ENCODE measurements around the gene LAP3.

Gene LAP3

DNA sequence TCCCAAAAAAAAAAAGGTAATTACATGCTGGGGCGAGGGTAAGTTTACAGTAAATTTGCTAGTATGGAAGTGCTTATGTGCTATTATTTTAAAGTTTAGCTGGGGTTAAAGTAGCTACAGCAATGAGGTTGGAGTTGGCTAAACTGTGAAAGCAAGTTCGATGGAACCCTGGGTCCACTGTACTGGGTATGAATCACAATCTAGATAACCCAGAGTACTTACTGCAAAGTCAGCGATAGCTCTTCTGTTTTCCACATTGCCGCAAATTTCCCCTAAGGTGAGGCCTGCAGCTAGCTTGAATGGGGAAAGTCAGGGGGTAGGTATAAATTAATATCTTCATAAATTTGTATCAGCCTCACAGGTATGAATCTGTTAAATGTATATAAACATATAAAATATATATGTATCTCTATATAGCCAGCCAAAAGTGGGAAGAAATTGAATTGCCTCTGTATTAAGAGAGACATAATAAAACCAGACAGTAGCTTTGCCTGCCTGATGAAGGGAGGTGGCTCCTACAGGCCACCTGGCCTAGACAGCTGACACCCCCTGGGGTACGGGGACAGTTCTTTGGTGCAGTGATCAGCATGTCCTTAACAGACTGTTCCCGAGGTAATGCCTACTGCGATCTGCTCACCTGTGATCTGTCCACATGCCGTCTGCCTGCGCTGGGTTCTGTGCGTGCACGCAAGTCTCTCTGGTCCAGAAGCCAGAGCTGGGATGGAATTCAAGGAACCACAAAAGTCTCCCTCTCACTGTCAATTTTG is 31.4 kb upstream of the LAP3 start:
- no peak overlapping the region for H3K4me2 ChIP-seq

DNA sequence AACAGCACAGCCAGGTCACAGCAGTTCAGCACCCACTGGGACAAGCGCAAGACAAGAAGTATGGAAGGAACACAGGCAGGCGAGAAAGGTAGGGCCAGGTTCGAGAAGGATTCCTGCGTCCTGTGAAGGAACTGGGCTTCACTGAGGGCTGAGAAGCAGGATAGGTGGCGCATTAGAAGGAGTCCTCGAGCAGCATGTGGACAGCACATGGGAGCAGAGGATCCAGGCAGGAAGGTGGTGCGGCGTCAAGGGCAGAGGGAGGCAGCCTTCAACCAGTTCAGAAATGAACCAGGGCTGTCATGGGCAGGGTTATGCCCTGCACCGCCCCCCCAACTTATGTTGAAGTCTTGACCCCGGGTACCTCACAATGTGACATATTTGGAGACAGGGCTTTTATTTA is 30.8 kb upstream of the LAP3 start:
- H4K20me1 ChIP-seq: no peaks in the 10 kb centered on the region
- no peaks in the 10 kb centered on the region for H3K27me3 ChIP-seq
- no peak overlapping the region for H3K27ac ChIP-seq
- no peak overlapping the region for H3K4me2 ChIP-seq
- H3K4me3 ChIP-seq: no peak overlapping the region
- H3K9me3 ChIP-seq (replicated peaks in 1 of 11): no peaks in the 10 kb centered on the region
- TF ChIP-seq Cebpa-rat (IDR thresholded peaks at IDR 0.05): no peak
- H3K36me3 ChIP-seq: no peaks in the 10 kb centered on the region
- H3K4me1 ChIP-seq: no peaks in the 10 kb centered on the region
- no peak overlapping the region; a peak in 1 of 22 replicates for H3K9ac ChIP-seq

More for the DNA sequence above, 31.4 kb upstream of the LAP3 start:
- no peaks in the 10 kb centered on the region for H3K36me3 ChIP-seq
- H3K4me1 ChIP-seq: no peaks in the 10 kb centered on the region
- no peak overlapping the region for H3K9ac ChIP-seq
- no peaks in the 10 kb centered on the region for H3K27me3 ChIP-seq
- no peak for TF ChIP-seq Cebpa-rat (IDR thresholded peaks at IDR 0.05)
- no peaks in the 10 kb centered on the region for H3K9me3 ChIP-seq (replicated peaks in 1 of 11)
- H3K4me3 ChIP-seq: no peak overlapping the region
- no peak overlapping the region for H3K27ac ChIP-seq
- H4K20me1 ChIP-seq: no peaks in the 10 kb centered on the region

DNA sequence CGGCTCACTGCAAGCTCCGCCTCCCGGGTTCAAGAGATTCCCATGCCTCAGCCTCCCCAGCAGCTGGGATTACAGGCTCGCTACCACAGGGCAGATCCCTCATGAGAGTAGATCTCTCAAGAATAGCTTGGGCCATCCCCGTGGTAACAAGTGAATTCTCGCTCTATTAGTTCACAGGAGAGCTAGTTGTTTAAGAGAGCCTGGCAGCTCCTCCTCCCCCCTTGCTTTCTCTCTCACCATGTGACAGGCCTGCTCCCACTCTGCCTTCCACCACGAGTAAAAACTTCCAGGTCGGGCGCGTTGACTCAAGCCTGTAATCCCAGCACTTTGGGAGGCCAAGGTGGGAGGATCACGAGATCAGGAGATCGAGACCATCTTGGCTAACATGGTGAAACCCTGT is 30.3 kb upstream of the LAP3 start:
- Histone ChIP-seq H3K9ac (no peak overlapping the region), H3K4me1 (no peaks in the 10 kb centered on the region), H3K9me3 (replicated peaks in 1 of 11) (no peaks in the 10 kb centered on the region), H4K20me1 (no peaks in the 10 kb centered on the region), H3K27me3 (no peaks in the 10 kb centered on the region), H3K27ac (no peak overlapping the region), H3K36me3 (no peaks in the 10 kb centered on the region), H3K4me2 (no peak overlapping the region), H3K4me3 (no peak overlapping the region)
- no peak for TF ChIP-seq Cebpa-rat (IDR thresholded peaks at IDR 0.05)

DNA sequence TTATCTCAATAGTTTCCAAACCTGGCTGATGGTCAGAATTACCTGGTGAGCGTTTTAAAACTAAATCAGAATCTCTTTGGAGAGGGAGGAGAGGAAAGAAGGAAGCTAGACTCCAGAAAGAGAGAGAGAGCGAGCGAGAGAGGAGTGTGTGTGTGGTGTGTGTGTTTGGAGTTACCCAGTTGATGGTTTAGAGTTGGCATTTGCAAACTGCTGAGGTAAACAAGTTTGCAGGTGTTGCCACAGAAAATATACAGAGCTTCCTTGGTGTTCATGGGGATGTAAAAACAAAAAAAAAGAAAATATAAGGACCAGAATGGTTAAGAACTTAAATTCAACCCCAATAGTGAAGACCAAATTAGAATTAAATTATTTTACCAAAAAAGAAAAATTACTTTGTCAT is 26.4 kb upstream of the LAP3 start:
- H3K4me3 ChIP-seq: no peak overlapping the region
- no peaks in the 10 kb centered on the region for H3K36me3 ChIP-seq
- no peaks in the 10 kb centered on the region for H3K9me3 ChIP-seq (replicated peaks in 1 of 11)
- H4K20me1 ChIP-seq: no peaks in the 10 kb centered on the region
- no peak overlapping the region for H3K27ac ChIP-seq
- no peak overlapping the region; a peak in 1 of 22 replicates for H3K4me2 ChIP-seq
- H3K4me1 ChIP-seq: no peaks in the 10 kb centered on the region
- H3K9ac ChIP-seq: no peak overlapping the region
- no peaks in the 10 kb centered on the region for H3K27me3 ChIP-seq
- TF ChIP-seq Cebpa-rat (IDR thresholded peaks at IDR 0.05): no peak

DNA sequence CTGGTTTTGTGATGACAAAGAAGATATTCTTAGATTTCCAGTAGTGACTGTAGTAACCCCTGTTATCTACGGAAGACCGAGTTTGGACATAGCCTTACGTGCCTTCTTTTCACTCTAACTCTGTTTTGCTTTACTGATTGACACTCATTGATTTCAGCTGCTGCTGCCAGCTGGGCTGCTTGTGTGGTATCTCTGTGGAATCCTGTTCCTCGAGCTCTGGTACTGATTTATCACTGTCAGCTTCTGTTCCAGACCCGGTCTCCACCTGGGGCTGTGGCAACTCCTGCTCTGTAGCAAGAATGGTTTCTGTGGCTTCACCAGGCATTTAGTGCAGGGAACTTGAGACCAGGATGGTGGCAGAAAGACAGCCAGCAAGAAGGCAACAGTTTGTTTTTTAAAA is 24.6 kb upstream of the LAP3 start:
- Histone ChIP-seq H3K4me3 (no peak overlapping the region), H3K9ac (no peak overlapping the region), H3K9me3 (replicated peaks in 1 of 11) (no peaks in the 10 kb centered on the region), H3K27ac (no peak overlapping the region), H3K4me1 (no peaks in the 10 kb centered on the region), H3K4me2 (no peak overlapping the region), H3K36me3 (no peaks in the 10 kb centered on the region), H4K20me1 (no peaks in the 10 kb centered on the region), H3K27me3 (no peaks in the 10 kb centered on the region)
- TF ChIP-seq Cebpa-rat (IDR thresholded peaks at IDR 0.05): no peak

DNA sequence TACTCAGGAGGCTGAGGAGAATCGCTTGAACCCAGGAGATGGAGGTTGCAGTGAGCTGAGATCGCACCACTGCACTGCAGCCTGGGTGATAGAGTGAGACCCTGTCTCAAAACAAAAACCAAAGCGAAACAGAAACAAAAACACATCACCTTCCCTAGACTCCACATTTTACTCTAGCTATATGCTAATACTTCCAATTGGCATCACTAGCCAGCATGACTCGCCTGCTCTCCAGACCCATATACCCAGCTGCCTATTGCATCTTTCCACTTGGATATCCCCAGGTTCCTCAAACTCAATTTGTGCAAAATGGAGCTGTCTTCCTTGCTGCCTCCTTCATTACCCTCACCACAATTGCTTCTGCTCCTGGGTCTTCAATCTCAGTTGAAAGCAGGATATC is 22.4 kb upstream of the LAP3 start:
- Histone ChIP-seq H3K4me2 (no peak overlapping the region), H3K4me3 (no peak overlapping the region), H3K4me1 (no peaks in the 10 kb centered on the region), H3K27me3 (no peaks in the 10 kb centered on the region), H3K9me3 (replicated peaks in 1 of 11) (no peaks in the 10 kb centered on the region), H3K9ac (no peak overlapping the region), H3K36me3 (no peaks in the 10 kb centered on the region), H4K20me1 (no peaks in the 10 kb centered on the region), H3K27ac (no peak overlapping the region)
- no peak for TF ChIP-seq Cebpa-rat (IDR thresholded peaks at IDR 0.05)

DNA sequence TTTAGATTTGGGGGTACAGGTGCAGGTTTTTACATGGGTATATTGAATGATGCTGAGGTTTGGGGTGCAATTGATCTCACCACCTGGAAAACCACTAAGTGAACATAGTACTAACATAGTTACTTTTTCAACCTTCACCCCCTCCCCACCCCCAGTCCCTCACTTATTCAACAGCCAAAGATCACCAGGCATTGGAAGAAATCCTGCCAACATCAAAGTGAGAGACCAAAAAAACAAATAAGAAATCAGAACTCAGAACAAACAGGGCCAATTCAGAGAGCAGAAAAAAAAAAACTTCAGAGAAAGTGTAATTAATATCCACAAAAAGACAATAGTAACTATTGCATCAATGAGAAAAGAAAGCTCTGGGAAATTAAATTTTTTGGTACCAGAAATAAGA is 20.5 kb upstream of the LAP3 start:
- Histone ChIP-seq H3K27ac (no peak overlapping the region), H3K4me1 (peaks cover 0 to 6% (median 0%) of the 10 kb centered on the region in 10 experiments; a peak in 7 of 20 replicates), H3K27me3 (no peaks in the 10 kb centered on the region), H3K36me3 (no peaks in the 10 kb centered on the region), H4K20me1 (no peaks in the 10 kb centered on the region), H3K9me3 (replicated peaks in 1 of 11) (no peaks in the 10 kb centered on the region), H3K9ac (no peak overlapping the region), H3K4me2 (no peak overlapping the region), H3K4me3 (no peak overlapping the region)
- no peak for TF ChIP-seq Cebpa-rat (IDR thresholded peaks at IDR 0.05)

DNA sequence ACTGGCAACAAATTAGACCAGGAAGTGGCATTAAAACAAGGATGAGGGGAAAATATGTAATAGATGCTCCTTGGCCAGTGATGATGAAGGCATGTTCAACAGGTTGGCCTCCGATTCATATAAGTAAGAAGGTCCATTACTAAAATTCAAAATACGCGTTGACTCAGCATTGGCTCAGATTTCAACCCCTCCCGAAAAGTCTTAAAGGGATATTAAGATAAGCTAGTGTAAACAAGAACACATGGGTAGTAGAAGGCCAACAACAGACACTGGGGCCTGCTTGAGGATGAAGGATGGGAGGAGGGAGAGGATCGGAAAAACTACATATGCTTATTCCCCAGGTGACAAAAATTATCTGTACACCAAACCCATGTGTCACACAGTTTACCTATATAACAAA is 19.1 kb upstream of the LAP3 start:
- Histone ChIP-seq H4K20me1 (no peaks in the 10 kb centered on the region), H3K36me3 (no peaks in the 10 kb centered on the region), H3K4me2 (no peak overlapping the region), H3K27ac (no peak overlapping the region), H3K9me3 (replicated peaks in 1 of 11) (no peaks in the 10 kb centered on the region), H3K4me1 (peaks cover 0 to 14% (median 0%) of the 10 kb centered on the region in 10 experiments; a peak in 7 of 20 replicates), H3K27me3 (no peaks in the 10 kb centered on the region), H3K9ac (no peak overlapping the region), H3K4me3 (no peak overlapping the region)
- no peak for TF ChIP-seq Cebpa-rat (IDR thresholded peaks at IDR 0.05)

DNA sequence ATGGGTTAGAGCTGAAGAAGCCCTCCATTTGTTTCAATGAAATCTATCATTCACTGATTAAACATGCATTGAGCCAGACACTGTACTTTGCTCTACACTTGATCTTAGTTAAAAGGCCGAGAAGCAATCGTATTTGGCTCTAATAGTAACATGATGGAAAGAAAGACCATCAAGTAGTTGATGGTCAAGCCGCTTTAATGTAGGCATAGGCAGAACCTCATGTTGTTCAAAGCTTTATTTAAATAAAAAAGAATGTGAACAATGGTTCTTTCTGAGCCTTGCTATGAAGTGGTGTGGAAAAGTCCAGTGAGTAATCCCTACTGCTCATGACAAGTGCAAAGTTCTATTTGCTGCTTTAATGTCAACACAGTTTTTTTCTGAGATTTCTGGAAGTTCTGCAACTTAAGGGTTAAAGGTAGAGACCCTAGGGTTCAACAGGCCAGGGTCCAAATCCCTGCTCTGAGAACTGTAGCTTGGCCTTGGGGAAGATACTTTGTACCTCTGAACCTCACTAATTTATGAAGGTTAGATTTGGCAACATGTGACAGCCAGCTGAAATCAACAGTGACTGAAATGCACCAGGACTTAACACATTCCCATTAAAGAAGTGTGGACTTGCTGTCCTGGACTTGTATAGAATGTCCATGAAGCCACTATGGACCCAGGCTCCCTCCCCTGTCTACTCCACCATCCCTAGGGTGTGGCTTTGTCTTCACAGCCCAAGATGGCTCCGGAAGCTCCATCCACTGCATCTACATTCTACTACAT is 17.9 kb upstream of the LAP3 start:
- Histone ChIP-seq H3K4me3 (no peak overlapping the region), H3K27ac (no peak overlapping the region), H3K36me3 (no peaks in the 10 kb centered on the region), H3K9me3 (replicated peaks in 1 of 11) (no peaks in the 10 kb centered on the region), H3K27me3 (no peaks in the 10 kb centered on the region), H3K9ac (no peak overlapping the region), H3K4me2 (no peak overlapping the region), H3K4me1 (peaks cover 0 to 14% (median 0%) of the 10 kb centered on the region in 10 experiments; a peak in 7 of 20 replicates), H4K20me1 (no peaks in the 10 kb centered on the region)
- no peak for TF ChIP-seq Cebpa-rat (IDR thresholded peaks at IDR 0.05)

DNA sequence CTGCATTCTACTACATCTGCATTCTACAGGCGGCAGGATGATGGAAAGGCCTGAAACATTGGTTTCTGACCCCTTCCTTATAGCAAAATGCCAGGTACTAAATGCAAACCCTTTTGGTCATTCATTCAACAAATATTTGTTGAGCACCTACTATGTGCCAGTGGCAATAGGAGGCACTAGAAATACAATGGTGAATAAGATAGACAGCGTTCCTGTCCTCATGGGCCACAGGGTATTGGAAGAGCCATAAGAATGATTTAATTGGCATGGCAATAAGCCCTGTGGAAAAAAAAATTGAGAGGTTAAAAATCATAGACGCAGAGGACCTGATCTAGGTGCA is 17.3 kb upstream of the LAP3 start:
- H3K27me3 ChIP-seq: no peaks in the 10 kb centered on the region
- no peak overlapping the region for H3K9ac ChIP-seq
- H3K27ac ChIP-seq: no peak overlapping the region
- no peaks in the 10 kb centered on the region for H3K9me3 ChIP-seq (replicated peaks in 1 of 11)
- H3K4me2 ChIP-seq: no peak overlapping the region
- peaks cover 0 to 14% (median 0%) of the 10 kb centered on the region in 10 experiments; a peak in 7 of 20 replicates for H3K4me1 ChIP-seq
- no peaks in the 10 kb centered on the region for H4K20me1 ChIP-seq
- H3K36me3 ChIP-seq: no peaks in the 10 kb centered on the region
- TF ChIP-seq Cebpa-rat (IDR thresholded peaks at IDR 0.05): no peak
- no peak overlapping the region for H3K4me3 ChIP-seq

Measured in BLaER1 treated with 17β-estradiol and CSF1 and Interleukin-3, amounts not matched to agents 10 nM and 100 nM (cell line).